ENCODE measurements around the gene GZMM.
"Not testable (repeated sequence)": the region's sequence is repeated elsewhere in the genome, so short reads cannot be mapped to it uniquely, and the experiment has no call there.

GZMM gene

GRCh38 chr19:583198-583967 lies 39.5 kb downstream of the GZMM start:
- no peak for DNase-seq

GRCh38 chr19:583968-584239 lies 40.1 kb downstream of the GZMM start:
- no peak for DNase-seq

GRCh38 chr19:584240-585001 lies 40.6 kb downstream of the GZMM start:
- peak; percentile 42 for DNase-seq

- DNase-seq: not testable (repeated sequence)
Measured at GRCh38 chr19:585146-585545, 41.3 kb downstream of the GZMM start.

- DNase-seq: peak; percentile 38
Measured at GRCh38 chr19:585551-586110, 41.8 kb downstream of the GZMM start.

- DNase-seq: peak; percentile 86
Measured at GRCh38 chr19:588093-588740, 44.4 kb downstream of the GZMM start.

- DNase-seq: no peak
Measured at GRCh38 chr19:588741-589692, 45.2 kb downstream of the GZMM start.

- no peak for DNase-seq
Measured at GRCh38 chr19:589693-590395, 46.0 kb downstream of the GZMM start, which contains the start of gene HCN2. HCN2 (plus strand) TSS chr19:589881; CDS start chr19:589946, 65 bp downstream.

GRCh38 chr19:590396-590745 lies 46.5 kb downstream of the GZMM start:
- peak; percentile 44 for DNase-seq

- DNase-seq: no peak
Measured at GRCh38 chr19:590750-591098, 46.9 kb downstream of the GZMM start.

- peak; percentile 19 for DNase-seq
Measured at GRCh38 chr19:591099-591958, 47.5 kb downstream of the GZMM start.

- DNase-seq: no peak
Measured at GRCh38 chr19:592101-592500, 48.2 kb downstream of the GZMM start.

GRCh38 chr19:593055-593454 lies 49.2 kb downstream of the GZMM start:
- no peak for DNase-seq

GRCh38 chr19:593505-593904 lies 49.7 kb downstream of the GZMM start:
- DNase-seq: no peak

- no peak for DNase-seq
Measured at GRCh38 chr19:594265-594870, 50.5 kb downstream of the GZMM start.

GRCh38 chr19:595326-596262 lies 51.7 kb downstream of the GZMM start:
- DNase-seq: no peak

GRCh38 chr19:596263-596655 lies 52.4 kb downstream of the GZMM start:
- DNase-seq: no peak

- DNase-seq: no peak
Measured at GRCh38 chr19:597406-598315, 53.8 kb downstream of the GZMM start.

All from fibroblast of skin of back (primary cell).